HCT116 (cell line): ENCODE measurements around the gene SMARCB1. TPM values are rescaled to one million over a fixed set of nuclear protein-coding genes. Genes with fewer than 3 reads are reported as not detected.

Experiments
- ATAC-seq: fragments of 200-7000 bp; cut with Tn5 transposase; 2 replicates; pipeline ENCODE4 v1.9.1; 2020; ENCODE audit warnings: mild to moderate bottlenecking, moderate library complexity
- BruUV-seq: library from RNA; stranded (reverse); fragments of 400-500 nt; replicated peaks from 2 replicates; lab custom pipeline; 2021; lab: Mats Ljungman, UMichigan
- CTCF ChIA-PET: fragments of 300-600 bp; sonication (Branson Sonifier 250); formaldehyde crosslinking; loops from one replicate; lab custom pipeline; 2021; ENCODE audit warnings: antibody characterized with exemption; lab: Charles Lee
- POLR2A ChIA-PET: fragments of 300-600, 350-600 bp; sonication (Branson Sonifier 250); formaldehyde crosslinking; loops from one replicate; lab custom pipeline; 2021; ENCODE audit warnings: antibody characterized with exemption; lab: Charles Lee
- RAD21 ChIA-PET, 2 experiments: fragments of 300-600 bp; sonication (Branson Sonifier 250); formaldehyde crosslinking; loops; one replicate each; lab custom pipeline; 2023; ENCODE audit warnings: low total read pairs in 2 of 2; ENCODE audit not compliant: uncharacterized antibody in 2 of 2, unreplicated experiment in 2 of 2, low non-redundant PET in 1 of 2; lab: Charles Lee
- DNase-seq: peaks from one replicate; pipeline ENCODE4 v3.0.0-alpha.2; 2010; ENCODE audit warnings: low read depth, low spot score
- H2AFZ ChIP-seq: fragments of 200-600 bp; shearing (Covaris generic), sonication (generic); 2 replicates; pipeline ENCODE4 v1.6.1; 2017; ENCODE audit warnings: low read depth, mixed run types, mixed read lengths, antibody characterized with exemption, low read length; ENCODE audit not compliant: poor library complexity, severe bottlenecking
- H3K27ac ChIP-seq: 2 replicates; pipeline ENCODE4 v1.5.1; 2012; ENCODE audit warnings: low read depth, low read length
- H3K27me3 ChIP-seq: fragments of 200-600 bp; sonication (generic); 2 replicates; pipeline ENCODE4 v1.6.1; 2016; ENCODE audit warnings: mixed run types, low read length, mixed read lengths; ENCODE audit not compliant: insufficient read depth
- H3K36me3 ChIP-seq, 2 experiments: fragments of 200-500 bp in 1 of 2; fragments of 200-600 bp in 1 of 2; sonication (Bioruptor generic) in 1 of 2; sonication (generic) in 1 of 2; 2 replicates each; pipeline versions ENCODE4 v1.5.1 to v1.6.1; 2014 to 2016; ENCODE audit warnings: low read length in 2 of 2, inconsistent platforms in 1 of 2, mixed read lengths in 1 of 2, mixed run types in 1 of 2; ENCODE audit not compliant: insufficient read depth in 2 of 2, control insufficient read depth in 1 of 2
- H3K4me1 ChIP-seq, 2 experiments: fragments of 200-600 bp in 1 of 2; sonication (generic) in 1 of 2; 2 replicates each; pipeline versions ENCODE4 v1.5.1 to v1.6.1; 2012 to 2017; ENCODE audit warnings: low read length in 2 of 2, inconsistent platforms in 1 of 2, mild to moderate bottlenecking in 1 of 2, mixed read lengths in 1 of 2, mixed run types in 1 of 2, moderate library complexity in 1 of 2; ENCODE audit not compliant: insufficient read depth in 2 of 2, control insufficient read depth in 1 of 2
- H3K4me2 ChIP-seq: fragments of 200-600 bp; sonication (generic); 2 replicates; pipeline ENCODE4 v1.6.1; 2017; ENCODE audit warnings: mixed run types, low read length, mixed read lengths
- H3K4me3 ChIP-seq, 2 experiments: fragments of 200-600 bp in 1 of 2; sonication (generic) in 1 of 2; replicated peaks in 1 of 2; 2 replicates each; pipeline ENCODE4 v1.5.1; 2011 to 2016; ENCODE audit warnings: low read length in 2 of 2, control low read depth in 1 of 2, low read depth in 1 of 2, mild to moderate bottlenecking in 1 of 2, mixed read lengths in 1 of 2, mixed run types in 1 of 2
- H3K79me2 ChIP-seq: fragments of 200-600 bp; sonication (generic); 2 replicates; pipeline ENCODE4 v1.6.1; 2017; ENCODE audit warnings: mild to moderate bottlenecking, mixed run types, low read length, moderate library complexity, mixed read lengths; ENCODE audit not compliant: insufficient read depth
- H3K9ac ChIP-seq: fragments of 200-600 bp; sonication (generic); 2 replicates; pipeline ENCODE4 v1.6.1; 2016; ENCODE audit warnings: low read length, mixed read lengths
- H3K9me2 ChIP-seq: fragments of 200-600 bp; sonication (generic), shearing (Covaris generic); 2 replicates; pipeline ENCODE4 v1.6.1; 2017; ENCODE audit warnings: mixed run types, mild to moderate bottlenecking, moderate library complexity; ENCODE audit not compliant: insufficient read depth
- H3K9me3 ChIP-seq, 2 experiments: fragments of 200-500 bp in 1 of 2; fragments of 200-600 bp in 1 of 2; sonication (Bioruptor generic) in 1 of 2; sonication (generic) in 1 of 2; 2 replicates each; pipeline ENCODE4 v1.6.1; 2014 to 2017; ENCODE audit warnings: low read length in 2 of 2, mixed read lengths in 2 of 2, inconsistent platforms in 1 of 2, low read depth in 1 of 2, mild to moderate bottlenecking in 1 of 2, mixed run types in 1 of 2, moderate library complexity in 1 of 2; ENCODE audit not compliant: control insufficient read depth in 1 of 2, insufficient read depth in 1 of 2
- H4K20me1 ChIP-seq: fragments of 200-600 bp; sonication (generic), shearing (Covaris generic); 2 replicates; pipeline ENCODE4 v1.6.1; 2017; ENCODE audit warnings: mixed run types, mild to moderate bottlenecking, moderate library complexity; ENCODE audit not compliant: insufficient read depth
- ATF3 ChIP-seq: IDR thresholded peaks from 2 replicates; pipeline ENCODE4 v1.6.1; 2012
- CTCF ChIP-seq, 3 experiments: fragments of 200-600 bp in 1 of 3; sonication (generic) in 1 of 3; IDR thresholded peaks in 2 of 3; conservative IDR thresholded peaks in 1 of 3; 2 replicates each; pipeline ENCODE4 v1.5.1; 2012 to 2017; ENCODE audit warnings: low read depth in 2 of 3, low read length in 2 of 3, antibody characterized with exemption in 1 of 3, borderline replicate concordance in 1 of 3, control low read depth in 1 of 3, mild to moderate bottlenecking in 1 of 3, mixed read lengths in 1 of 3, mixed run types in 1 of 3, moderate library complexity in 1 of 3; ENCODE audit not compliant: insufficient read depth in 1 of 3
- EGR1 ChIP-seq: IDR thresholded peaks from 2 replicates; pipeline ENCODE4 v1.6.1; 2012; ENCODE audit warnings: low read depth
- ELF1 ChIP-seq: IDR thresholded peaks from 2 replicates; pipeline ENCODE4 v1.6.1; 2012; ENCODE audit warnings: low read depth, borderline replicate concordance
- EZH2 ChIP-seq: fragments of 200-600 bp; sonication (generic); IDR thresholded peaks from 2 replicates; pipeline ENCODE4 v1.6.1; 2017; ENCODE audit warnings: antibody characterized with exemption, mixed run types
- FOSL1 ChIP-seq: IDR thresholded peaks from 2 replicates; pipeline ENCODE4 v1.6.1; 2012; ENCODE audit warnings: low read depth
- POLR2AphosphoS5 ChIP-seq: IDR thresholded peaks from 2 replicates; pipeline ENCODE4 v1.6.1; 2011; ENCODE audit warnings: mild to moderate bottlenecking, low read depth, low read length, moderate library complexity
- REST ChIP-seq: IDR thresholded peaks from 2 replicates; pipeline ENCODE4 v1.6.1; 2012; ENCODE audit warnings: low read depth
- SIN3A ChIP-seq: IDR thresholded peaks from 2 replicates; pipeline ENCODE4 v1.6.1; 2012; ENCODE audit warnings: low read depth
- SP1 ChIP-seq: IDR thresholded peaks from 2 replicates; pipeline ENCODE4 v1.6.1; 2012; ENCODE audit warnings: low read depth
- SRF ChIP-seq: IDR thresholded peaks from 2 replicates; pipeline ENCODE4 v1.6.1; 2012; ENCODE audit warnings: low read depth
- ZFX ChIP-seq: fragments of 450-650 bp; IDR thresholded peaks from 2 replicates; pipeline ENCODE4 v1.6.1; 2017
- ZNF274 ChIP-seq: fragments of 200-500 bp; sonication (Bioruptor generic); IDR thresholded peaks from 2 replicates; pipeline ENCODE4 v1.6.1; 2014; ENCODE audit warnings: mild to moderate bottlenecking, low read depth, low read length, inconsistent platforms
- intact Hi-C: fragments of 100-400 bp; cut with micrococcal nuclease; formaldehyde crosslinking; loops from 2 replicates; pipeline ENCODE4 v1.10.0; 2022
- total RNA-seq: library from RNA; stranded (reverse); gene quantifications from one replicate; pipeline ENCODE4 v1.2.1, GENCODE V29; 2021; ENCODE audit not compliant: unreplicated experiment

SMARCB1 gene
- total RNA-seq, 1 experiment from 2014 or later, result 101 TPM

GRCh38 chr22:23803001-23803819 lies 16.4 kb downstream of the SMARCB1 start (continued):
- TF ChIP-seq CTCF (IDR thresholded peaks at IDR 0.05 in 2 of 3, conservative IDR thresholded peaks at IDR 0.05 in 1 of 3; ENCODE audit: borderline replicate concordance in 1 of 3, insufficient read depth in 1 of 3, low read depth in 2 of 3, low read length in 2 of 3) (no peak), EGR1 (no peak)

- H3K4me3 ChIP-seq, result no peak overlapping the region
- TF ChIP-seq CTCF (IDR thresholded peaks at IDR 0.05 in 2 of 3, conservative IDR thresholded peaks at IDR 0.05 in 1 of 3; ENCODE audit: borderline replicate concordance in 1 of 3, insufficient read depth in 1 of 3, low read depth in 2 of 3, low read length in 2 of 3) (no peak), REST (no peak), EGR1 (no peak), ZFX (no peak), ELF1 (no peak), POLR2AphosphoS5 (no peak), SRF (no peak), SP1 (no peak), SIN3A (no peak), FOSL1 (no peak), ATF3 (no peak), ZNF274 (no peak), EZH2 (no peak)
- H3K36me3 ChIP-seq, result peaks cover 36 to 50% of the 10 kb centered on the region in 2 experiments
- H3K79me2 ChIP-seq, result no peaks in the 10 kb centered on the region
- RAD21 ChIA-PET, result no interaction called here
- POLR2A ChIA-PET, result no interaction called here
- no peak overlapping the region for H2AFZ ChIP-seq
- no peak overlapping the region for H3K9ac ChIP-seq
- H3K9me2 ChIP-seq, result no peaks in the 10 kb centered on the region
- BruUV-seq, result no TSS peak
- no peaks in the 10 kb centered on the region for H3K27me3 ChIP-seq
- H3K9me3 ChIP-seq, result no peaks in the 10 kb centered on the region
- H4K20me1 ChIP-seq, result no peaks in the 10 kb centered on the region
- DNase-seq (no peak), ATAC-seq (no peak)
- H3K4me1 ChIP-seq, result no peaks in the 10 kb centered on the region
- no peak overlapping the region for H3K4me2 ChIP-seq
- no peak overlapping the region for H3K27ac ChIP-seq
- intact Hi-C loops, result no loop called here
- CTCF ChIA-PET, result no interaction called here
Measured at GRCh38 chr22:23804781-23805291, 18.1 kb downstream of the SMARCB1 start.
